VCaP (cell line): ENCODE data around the gene BTBD9.

Experiments used
- H3K27ac ChIP-seq: fragments of 450-650 bp; 2 replicates; pipeline ENCODE4 v1.5.1; 2017
- CTCF ChIP-seq: fragments of 450-650 bp; conservative IDR thresholded peaks from 2 replicates; pipeline ENCODE4 v1.5.1; 2017; ENCODE audit warnings: mild to moderate bottlenecking, moderate library complexity

The BTBD9 gene

GRCh38 chr6:38487423-38487822 is 152.3 kb downstream of the BTBD9 start:
- TF ChIP-seq CTCF, result no peak
- H3K27ac ChIP-seq, result no peak overlapping the region

- H3K27ac ChIP-seq, result no peak overlapping the region
Measured at GRCh38 chr6:38485488-38485887, 154.2 kb downstream of the BTBD9 start.

GRCh38 chr6:38484656-38485055 is 155.1 kb downstream of the BTBD9 start:
- no peak for TF ChIP-seq CTCF
- H3K27ac ChIP-seq, result no peak overlapping the region

More at GRCh38 chr6:38485488-38485887, 154.2 kb downstream of the BTBD9 start:
- TF ChIP-seq CTCF, result no peak

GRCh38 chr6:38483526-38483925 is 156.2 kb downstream of the BTBD9 start:
- H3K27ac ChIP-seq, result no peak overlapping the region
- no peak for TF ChIP-seq CTCF

DNA sequence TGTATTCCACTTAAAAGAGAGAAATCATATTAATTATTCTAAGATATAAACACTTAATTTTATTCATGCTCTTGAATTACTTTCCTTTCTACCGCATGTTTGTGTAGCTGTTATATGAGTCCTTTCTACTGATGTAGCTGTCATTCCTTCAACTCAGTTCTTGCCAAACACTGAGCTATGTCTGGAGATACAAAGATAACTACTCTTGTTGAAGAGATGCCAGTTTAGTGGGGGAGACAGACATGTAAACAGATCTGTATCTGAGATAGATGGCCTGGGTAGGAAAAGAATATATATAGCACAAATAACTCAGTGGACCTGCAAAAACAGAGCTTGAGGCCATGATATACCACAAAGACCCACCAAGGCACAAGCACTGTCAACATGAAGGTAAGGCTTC is 157.3 kb downstream of the BTBD9 start:
- H3K27ac ChIP-seq, result no peak overlapping the region
- no peak for TF ChIP-seq CTCF

GRCh38 chr6:38481851-38482250 is 157.9 kb downstream of the BTBD9 start:
- no peak for TF ChIP-seq CTCF
- H3K27ac ChIP-seq, result no peak overlapping the region

GRCh38 chr6:38481211-38481836 is 158.4 kb downstream of the BTBD9 start:
- no peak for TF ChIP-seq CTCF
- H3K27ac ChIP-seq, result no peak overlapping the region
